ENCODE data around the gene FIGNL2. TPM values are rescaled to one million over a fixed set of nuclear protein-coding genes. Genes with fewer than 3 reads are reported as not detected.
A peak's percentile ranks its signal among the peaks of the same experiment; 100 is the strongest.

FIGNL2 gene
- total RNA-seq, 1 donor from 2014 or later, result 0.68 TPM

DNA sequence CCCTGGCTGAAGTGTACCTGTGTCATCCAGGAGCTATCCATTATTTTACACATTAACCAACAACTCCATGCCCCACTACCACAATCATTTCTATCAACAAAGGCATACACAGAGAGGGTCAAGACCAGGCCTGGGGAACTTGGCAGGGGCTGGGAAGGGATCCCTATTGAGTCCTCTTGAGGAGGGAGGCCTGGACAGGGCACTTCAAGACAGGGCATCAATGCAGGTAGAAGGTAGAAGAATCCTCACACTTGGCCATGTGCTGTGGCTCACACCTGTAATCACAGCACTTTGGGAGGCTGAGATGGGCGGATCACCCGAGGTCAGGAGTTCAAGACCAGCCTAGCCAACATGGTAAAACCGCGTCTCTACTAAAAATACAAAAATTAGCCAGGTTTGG lies 26.0 kb upstream of the FIGNL2 start:
- DNase-seq (ENCODE audit: low spot score), result no peak
- no peak for ATAC-seq

DNA sequence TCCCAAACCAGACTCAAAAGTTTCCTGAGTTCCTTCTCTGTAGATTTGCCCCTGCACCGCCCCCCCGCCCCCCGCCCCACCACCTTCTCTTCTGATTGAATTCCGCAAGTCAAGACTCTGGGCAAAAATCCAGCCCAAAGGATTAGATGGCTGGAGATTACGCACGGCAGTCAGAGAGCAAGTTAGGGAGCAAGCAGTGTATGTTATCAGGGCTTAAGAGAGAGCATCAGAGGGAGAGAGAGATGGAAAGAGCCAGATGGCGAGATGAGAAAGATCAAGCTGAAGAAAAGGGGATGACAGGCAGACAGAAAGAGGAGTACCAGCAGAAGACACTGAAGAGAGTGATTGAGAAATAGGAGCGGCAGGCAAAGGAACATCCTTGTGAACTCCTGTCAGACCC lies 25.5 kb upstream of the FIGNL2 start:
- DNase-seq (ENCODE audit: low spot score) (no peak), ATAC-seq (no peak)

DNA sequence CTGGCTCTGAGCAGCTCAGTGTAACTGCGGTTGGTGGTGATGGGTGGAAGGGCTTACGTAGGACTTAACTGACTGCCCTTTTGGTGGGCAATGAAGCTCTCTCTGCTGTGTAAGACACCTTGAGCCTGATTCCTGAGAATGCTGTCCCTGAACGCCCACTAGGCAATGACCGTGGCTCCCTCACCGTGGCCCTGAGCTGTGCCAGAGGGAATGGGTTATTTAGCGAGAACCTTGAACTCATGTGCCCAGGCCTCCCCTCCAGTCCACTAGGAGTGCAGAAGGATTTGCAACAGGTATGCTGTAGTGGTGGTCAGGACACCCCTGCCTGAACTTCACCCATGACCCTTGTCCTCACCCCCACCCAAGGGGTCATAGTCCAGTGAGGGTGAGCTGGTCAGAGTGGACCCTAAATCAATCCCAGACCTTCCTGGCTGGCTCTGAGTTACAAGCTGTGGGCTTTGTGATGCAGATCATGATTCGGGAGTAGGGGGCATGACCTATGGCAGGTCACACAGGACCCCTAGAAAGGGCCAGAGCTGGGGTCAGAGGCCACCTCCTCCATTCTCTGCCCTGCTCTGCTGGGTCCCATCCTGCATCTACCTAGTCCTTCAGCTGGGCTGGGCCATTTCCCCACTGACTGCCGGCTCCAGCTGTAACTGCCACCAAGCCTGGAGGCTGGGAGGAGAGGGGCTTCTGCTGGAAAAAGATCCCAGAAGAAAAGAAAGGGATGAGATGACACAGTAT lies 24.9 kb upstream of the FIGNL2 start:
- no peak for DNase-seq (ENCODE audit: low spot score)
- ATAC-seq, result no peak

DNA sequence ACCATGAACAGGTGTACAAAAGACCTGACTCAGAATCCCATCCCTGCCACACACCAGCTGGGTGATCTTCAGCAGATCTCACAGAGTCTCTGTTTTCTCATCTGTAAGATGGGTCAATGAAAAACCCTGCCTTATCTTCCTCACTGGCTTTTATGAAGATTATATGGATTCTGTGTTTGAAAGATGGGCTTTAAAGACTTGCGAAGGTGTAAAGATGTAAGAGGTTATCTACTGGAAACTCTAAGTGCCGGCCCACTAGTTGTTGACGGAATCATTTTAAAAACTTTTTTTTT lies 24.1 kb upstream of the FIGNL2 start:
- ATAC-seq, result no peak
- DNase-seq (ENCODE audit: low spot score), result no peak

DNA sequence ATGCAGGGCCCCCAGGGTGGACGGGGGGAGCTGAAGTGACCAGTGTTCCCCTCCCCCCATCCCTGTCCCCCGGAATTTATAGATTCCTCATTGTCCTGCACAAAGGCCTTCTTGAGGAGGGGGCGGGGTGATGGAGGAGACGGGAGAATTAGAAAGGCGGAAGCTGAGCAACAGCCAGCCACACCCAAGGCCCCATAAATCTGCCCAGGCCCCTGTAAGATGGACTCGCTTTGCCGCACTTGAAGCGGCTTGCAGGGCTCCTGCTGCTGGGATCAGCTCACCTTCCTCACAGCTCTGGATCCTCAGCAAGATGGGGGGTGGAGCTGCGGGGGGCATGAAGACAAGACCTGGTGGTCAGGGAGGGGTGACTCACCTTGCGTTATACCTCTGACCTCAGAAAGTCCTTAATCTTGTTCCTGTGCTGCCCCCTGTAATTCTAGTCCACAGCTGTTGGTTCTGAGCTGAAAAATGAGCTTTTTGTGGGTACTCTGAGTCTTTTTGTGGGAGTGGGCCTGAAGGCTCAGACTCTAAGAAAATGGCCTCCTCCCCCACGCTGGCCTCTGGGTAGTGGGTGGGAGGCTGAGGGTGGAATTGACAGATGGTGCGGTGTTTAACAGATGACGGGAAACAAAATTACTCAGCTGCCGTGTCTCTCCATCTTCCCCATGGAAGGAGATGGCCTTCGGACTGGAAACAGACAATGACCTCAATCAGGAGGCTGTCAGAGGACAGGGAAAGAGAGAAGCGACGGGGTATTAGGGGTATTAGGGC lies 23.6 kb upstream of the FIGNL2 start:
- ATAC-seq (no peak), DNase-seq (ENCODE audit: low spot score) (no peak)

DNA sequence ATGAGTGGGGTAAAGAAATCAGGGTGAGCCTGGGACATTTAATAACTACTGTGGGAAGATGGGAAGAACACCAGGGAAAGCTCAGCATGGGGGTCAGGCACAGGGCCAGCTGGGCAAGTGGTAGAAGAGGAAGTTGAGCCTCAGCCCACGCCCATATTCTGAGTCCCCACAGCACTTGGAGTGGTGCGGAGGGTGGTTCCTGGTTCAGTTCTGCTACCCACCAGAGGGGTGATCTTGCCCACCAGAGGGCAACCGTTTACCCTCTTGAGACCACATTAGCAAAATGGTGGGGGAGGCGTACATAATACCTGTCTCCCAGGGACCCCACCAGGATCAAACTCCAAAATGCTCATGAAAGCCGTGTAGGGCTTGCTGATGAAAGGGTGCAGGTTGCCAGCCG lies 22.6 kb upstream of the FIGNL2 start:
- no peak for DNase-seq (ENCODE audit: low spot score)
- no peak for ATAC-seq

DNA sequence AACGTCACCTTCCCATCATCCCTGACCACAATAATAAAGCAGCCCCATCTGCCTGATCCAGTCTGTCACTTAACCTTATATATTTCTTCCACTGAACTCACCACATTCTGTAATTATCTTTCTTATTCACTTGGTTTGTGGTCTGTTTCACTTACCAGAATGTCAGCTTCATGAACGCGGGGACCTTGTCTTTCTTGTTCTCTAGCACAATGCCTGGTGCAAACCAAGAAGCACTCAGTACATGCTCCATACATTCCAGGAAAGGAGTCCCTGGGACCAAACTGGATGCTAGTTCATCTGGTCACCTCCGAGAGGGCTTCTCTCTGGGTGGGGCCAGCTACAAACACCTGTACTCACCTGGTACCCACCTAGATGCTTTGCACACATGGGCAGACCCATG lies 22.0 kb upstream of the FIGNL2 start:
- DNase-seq (ENCODE audit: low spot score), result no peak

DNA sequence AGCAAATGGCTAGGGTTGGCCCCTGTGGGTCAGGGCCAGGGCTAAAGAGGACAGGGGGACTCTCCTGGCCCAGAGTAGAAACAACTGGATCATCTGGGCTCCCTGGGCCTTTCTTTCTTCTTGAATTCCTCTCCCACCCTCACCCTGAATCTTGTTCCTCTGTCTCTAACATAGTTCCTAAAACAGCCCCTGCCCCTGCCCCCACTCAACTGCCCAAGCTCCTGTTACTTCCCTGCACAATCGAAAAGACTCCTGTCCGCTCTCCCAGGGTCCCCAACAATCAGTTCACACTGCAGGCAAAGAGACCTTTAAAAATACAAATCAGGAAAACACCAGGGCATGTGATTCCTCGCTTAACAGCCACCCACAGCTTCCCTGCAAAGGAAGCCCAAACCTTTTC lies 21.4 kb upstream of the FIGNL2 start:
- ATAC-seq (no peak), DNase-seq (ENCODE audit: low spot score) (no peak)

More for the DNA sequence above, 22.0 kb upstream of the FIGNL2 start:
- no peak for ATAC-seq

DNA sequence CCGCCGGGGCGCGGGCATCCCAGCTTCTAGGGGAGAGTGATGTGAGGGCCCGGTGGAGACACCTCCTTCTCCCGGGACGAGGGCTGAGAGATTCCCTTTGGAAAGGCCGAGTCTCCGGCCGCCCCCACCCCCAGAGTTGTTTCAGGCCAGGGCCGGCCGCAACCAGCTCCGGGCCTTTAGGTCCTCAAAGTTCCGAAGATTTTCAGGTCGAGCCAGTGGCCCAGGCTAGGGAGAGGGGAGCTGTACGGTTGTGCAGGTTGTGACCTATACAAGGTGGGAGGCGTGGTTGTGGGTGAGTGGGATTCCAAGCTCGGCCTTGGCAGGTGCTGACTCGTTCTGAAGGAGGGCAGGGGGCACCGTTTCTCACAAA lies 21.0 kb upstream of the FIGNL2 start:
- no peak for ATAC-seq

DNA sequence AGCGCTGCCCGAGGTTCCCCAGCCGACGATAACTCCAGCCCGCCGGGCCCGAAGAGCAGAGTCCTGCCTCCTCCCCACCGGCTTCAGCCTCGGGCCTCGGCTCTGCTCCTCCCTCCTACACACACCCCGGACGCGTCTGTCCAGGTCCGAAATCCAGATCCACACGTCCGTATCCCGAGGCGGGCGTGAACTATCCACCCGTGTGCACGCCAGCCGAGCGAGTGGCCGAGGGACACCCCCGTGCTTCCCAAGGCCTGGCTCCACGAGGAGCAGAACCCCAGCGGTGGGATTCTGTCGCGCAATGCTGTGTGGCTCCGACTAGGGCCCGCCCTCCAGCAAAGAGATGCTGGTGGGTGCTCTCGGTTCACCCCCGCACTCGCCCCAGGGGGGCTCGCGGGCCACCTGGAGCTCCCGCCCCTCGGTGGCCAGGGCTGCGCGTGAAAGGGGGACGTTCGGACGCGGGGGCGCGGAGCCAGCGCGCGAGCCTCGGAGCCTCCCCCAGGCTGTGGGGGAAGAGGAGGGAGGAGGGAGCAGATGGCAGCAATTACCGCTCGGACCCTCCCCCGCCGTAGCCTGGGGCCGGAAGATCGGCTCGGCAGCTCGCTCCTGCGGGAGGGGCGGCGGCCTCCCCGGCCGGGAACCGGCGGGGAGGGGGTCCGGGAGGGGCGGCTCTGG lies 20.4 kb upstream of the FIGNL2 start:
- no peak for DNase-seq (ENCODE audit: low spot score)
- no peak for ATAC-seq

More for the DNA sequence above, 21.0 kb upstream of the FIGNL2 start:
- DNase-seq (ENCODE audit: low spot score), result no peak

DNA sequence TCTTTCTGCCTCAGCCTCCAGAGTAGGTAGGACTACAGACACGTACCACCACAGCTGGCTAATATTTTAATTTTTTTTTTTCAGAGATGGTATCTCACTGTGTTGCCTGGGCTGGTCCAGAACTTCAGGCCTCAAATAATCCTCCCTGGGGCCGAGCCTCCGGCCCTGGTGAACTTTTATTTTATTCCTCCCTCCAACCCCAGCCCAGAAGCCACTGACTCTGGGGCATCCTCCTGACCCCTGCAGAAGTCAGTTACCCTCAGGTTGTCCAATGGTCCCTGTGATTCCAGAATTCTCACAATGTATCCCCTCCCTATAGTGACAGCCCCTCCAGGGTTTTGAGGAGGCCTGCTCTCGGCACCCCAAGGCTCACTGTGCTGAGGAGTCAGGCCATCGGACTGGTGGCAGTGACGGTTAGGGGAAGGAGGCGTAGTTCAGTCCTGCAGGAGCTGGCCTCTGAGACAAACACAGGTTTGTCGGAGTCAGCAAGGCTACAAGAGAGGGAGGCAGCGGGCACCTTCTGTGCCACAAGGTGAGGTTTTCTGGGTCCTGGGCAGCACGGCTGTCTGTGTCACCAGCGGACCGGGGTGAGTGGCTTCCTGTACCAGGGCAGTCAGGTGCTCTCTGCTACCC lies 19.4 kb upstream of the FIGNL2 start:
- no peak for DNase-seq (ENCODE audit: low spot score)
- ATAC-seq, result no peak

DNA sequence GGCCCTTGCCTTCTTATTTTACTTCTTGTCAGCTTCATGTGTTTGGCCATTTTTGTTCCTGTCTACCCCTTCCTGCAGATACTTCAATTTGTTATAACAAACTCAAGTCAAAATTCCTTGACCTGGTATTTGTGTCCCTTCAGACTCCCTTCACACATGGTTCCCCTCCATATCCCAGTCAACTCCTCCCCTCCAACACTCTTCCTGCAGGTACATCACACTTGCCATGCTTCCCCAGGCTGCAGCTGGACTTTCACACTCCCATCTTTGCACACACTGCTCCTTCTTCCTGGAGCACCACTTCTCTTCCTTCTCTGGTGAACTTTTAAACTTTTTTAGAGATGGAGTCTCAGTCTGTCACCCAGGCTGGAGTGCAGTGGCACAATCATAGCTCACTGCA lies 18.9 kb upstream of the FIGNL2 start:
- ATAC-seq (no peak), DNase-seq (ENCODE audit: low spot score) (no peak)

DNA sequence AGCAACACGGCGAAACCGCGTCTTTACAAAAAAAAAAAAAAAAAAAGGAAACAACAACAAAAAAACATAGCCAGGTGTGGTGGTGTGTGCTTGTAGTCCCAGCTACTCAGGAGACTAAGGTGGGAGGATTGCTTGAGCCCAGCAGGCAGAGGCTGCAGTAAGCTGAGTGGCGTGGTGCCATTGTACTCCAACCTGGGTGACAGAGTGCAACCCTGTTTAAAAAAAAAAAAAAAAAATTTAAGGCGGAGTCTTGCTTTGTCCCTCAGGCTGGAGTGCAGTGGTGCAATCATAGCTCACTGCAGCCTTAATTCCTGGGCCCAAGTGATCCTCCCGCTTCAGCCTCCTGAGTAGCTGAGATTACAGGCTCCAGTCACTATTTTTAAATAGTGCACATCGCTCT lies 18.2 kb upstream of the FIGNL2 start:
- ATAC-seq (peak; percentile 65), DNase-seq (ENCODE audit: low spot score) (peak; percentile 71)

DNA sequence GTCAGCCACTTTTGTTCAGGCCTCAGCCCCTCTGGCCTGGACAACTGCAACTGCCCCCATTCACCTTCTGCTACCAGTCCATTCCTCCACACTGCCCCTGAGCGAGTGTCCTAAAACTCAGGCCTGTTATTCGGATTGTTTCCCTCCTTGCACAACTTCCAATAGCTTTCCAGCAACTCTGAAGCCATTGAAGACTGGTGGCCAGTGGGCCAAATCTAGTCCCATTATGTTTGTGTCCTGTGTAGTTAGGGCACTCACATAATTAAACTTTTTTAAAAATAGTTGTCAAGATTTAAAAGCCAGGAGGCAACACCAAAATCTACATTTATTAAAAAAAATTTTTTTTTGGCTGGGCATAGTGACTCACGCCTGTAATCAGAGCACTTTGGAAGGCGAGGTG lies 17.8 kb upstream of the FIGNL2 start:
- DNase-seq (ENCODE audit: low spot score) (no peak), ATAC-seq (no peak)

DNA sequence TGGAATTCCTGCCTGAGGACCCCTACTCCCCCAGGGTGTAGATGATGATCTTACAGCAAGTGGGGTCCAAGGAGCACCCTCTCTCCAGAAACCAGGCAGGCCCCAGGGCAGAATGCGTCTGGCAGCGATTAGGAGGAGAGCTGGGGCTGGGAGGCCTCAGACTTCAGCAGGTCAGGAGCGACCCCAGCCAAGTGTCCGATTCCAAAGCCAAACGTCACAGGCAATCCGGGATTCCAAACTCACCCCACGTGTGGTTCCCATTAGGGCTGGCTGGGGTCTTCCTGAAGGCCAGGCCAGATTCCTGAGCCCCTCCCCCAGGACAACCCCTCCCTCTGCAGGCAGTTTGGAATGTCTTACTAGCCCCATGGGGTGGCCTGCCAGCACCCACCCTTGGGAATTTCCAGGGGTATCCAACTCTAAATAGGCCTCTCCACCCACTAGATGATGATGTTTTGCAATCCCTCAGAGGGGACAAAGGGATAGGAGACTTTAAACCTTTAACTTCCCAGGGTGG lies 17.3 kb upstream of the FIGNL2 start:
- DNase-seq (ENCODE audit: low spot score) (no peak), ATAC-seq (no peak)

DNA sequence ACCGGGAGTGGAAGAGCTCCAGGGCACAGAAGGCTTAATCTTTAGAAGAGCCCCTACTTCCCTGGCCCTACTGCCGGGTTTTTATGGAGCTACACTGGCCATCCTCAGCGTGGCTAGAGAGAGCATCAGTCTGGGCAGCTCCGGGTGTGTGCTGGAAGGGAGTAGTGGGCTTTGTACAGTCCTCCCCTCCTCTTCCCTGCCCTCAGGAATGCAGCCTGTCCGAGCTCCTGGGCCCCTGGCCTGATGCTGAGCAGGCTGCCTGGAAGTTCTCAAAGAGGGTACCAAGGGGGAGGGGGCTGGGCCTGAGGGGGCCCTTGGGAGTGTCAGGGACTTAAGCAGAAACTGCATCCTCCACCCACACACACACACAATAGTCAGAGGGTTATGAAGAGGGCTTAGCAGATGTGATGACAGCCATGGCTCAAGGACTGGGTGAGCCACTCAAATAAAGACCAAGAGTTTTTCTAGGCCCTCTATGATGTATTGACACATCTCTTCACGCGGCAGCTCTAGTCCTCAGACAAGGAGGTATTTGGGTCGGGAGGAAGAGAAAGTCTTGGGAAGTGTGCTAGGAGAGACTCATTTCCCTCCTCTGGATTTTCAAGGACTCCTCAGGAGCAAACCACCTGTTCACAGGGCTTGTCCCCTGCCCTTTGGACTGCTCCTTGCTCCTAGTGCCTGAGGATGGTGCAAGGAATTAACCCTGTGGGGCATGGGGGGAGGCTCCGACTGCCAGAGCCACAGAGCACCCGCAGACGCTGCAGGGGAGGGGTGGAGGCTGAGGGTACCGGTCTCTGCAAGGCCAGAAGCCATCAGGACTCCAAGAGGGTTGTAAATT lies 16.5 kb upstream of the FIGNL2 start:
- ATAC-seq, result no peak
- no peak for DNase-seq (ENCODE audit: low spot score)

DNA sequence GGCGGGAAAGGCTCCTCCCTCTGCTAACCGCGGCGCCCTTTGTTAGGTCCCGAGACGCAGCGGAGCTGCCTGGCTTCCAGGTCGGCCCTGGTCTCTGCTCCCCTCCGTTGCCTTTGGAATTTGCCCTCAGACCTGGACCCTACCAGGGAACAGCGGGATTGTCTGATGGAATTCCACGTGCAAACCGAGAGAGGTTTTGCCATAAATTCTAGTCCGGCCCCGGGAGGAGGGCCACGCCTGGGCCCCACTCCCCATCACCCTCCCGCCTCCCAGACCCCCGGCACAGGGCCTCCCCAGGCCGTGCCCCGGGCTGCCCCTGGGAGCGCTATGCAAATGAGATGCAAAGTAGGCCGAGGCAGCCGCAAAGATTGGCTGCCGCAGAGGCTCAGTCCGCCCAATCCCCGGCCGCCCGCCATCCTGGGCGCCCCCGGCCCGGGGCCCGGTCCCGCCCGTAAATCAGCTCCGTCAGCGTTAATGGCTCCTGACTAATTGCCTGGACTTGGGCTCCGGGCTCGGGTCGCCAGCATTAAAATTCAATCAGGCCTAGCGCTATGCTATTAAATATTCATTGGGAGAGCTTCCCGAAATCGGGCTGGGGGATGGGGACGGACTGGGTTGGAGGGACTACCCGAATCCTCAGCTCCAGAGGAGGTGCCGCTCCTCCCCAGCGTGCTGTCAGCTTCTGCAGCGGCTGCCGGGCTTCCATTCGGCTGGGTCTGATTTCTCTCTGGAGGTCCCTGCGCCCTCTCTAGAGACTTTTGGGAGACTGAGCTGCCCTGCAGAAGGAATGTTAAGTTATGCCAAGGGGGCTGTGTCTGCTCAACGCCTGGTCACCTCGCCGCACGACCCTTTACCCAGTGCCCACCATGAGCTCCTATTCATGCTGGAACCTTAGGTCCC lies 15.7 kb upstream of the FIGNL2 start:
- peak; percentile 79 for DNase-seq (ENCODE audit: low spot score)
- peak; percentile 82 for ATAC-seq

DNA sequence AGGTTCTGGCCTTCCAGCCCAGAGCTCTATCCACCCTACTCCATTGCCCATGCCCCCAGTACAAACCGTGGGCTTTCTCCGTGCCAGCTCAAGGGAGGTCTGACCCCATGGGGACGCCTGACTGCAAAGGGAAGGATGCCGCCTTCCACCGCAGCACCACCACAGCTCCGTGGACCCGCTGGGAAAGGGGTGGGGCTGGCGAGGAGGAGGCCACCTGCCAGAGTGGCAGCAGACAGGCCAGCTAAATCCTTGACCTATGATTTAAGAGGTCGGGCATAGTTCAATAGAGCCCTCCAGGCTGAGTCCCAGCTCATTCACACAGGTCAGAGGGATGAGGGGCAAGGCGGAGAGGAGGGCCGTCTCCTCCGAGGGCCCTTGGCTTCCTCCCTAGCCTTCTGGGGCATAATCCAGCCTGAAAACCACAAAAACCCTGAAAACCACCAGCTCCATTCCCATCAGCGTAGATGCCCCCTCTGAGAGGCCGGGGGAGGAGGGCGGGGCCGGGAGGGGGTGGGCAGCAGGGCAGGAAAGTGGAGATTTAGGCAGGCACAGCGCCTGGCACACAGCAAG lies 14.9 kb upstream of the FIGNL2 start:
- ATAC-seq (peak; percentile 63), DNase-seq (ENCODE audit: low spot score) (peak; percentile 58)

DNA sequence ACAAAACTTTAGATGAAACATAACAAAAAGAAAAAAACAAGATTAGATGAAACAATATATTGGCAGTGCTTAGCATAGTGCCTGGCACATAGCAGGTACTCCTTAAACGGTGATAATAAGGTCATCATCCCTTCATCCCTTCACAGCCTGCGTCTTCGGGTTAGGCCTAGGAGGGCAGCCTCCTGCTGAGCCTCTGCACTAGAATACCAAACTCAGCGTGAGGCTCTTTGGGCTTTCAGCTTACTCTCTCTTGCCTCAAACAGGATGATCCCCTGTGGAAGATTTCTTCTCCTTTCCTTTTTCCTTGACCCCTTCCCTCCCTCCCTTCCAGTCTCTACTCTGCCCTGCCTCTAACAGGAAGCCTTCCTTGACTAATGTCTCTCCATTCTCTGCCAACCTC lies 14.4 kb upstream of the FIGNL2 start:
- ATAC-seq (no peak), DNase-seq (ENCODE audit: low spot score) (no peak)
